ENCODE results near the gene MRPL28. TPM values are rescaled to one million over a fixed set of nuclear protein-coding genes. Genes with fewer than 3 reads are reported as not detected.

Gene MRPL28
- total and polyA plus RNA-seq, 4 donors: 31.9 to 98.9 (median 77.2) TPM

GRCh38 chr16:397736-398332 lies 27.5 kb upstream of the MRPL28 start:
- Histone ChIP-seq H3K27ac (ENCODE audit: low read depth in 1 of 2, low read length in 1 of 2) (peak overlapping the region in 1 of 2 donors; percentile 40), H3K36me3 (ENCODE audit: control insufficient read depth in 4 of 4, insufficient read depth in 4 of 4, low read length in 4 of 4) (peaks cover 0 to 8% (median 0%) of the 10 kb centered on the region in 4 donors), H3K4me1 (ENCODE audit: control insufficient read depth in 5 of 5, insufficient read depth in 5 of 5, low read length in 5 of 5) (peaks cover 0 to 17% (median 0%) of the 10 kb centered on the region in 5 donors), H3K9me3 (ENCODE audit: control insufficient read depth in 4 of 4, insufficient read depth in 3 of 4, low read length in 3 of 4) (no peaks in the 10 kb centered on the region), H3K27me3 (ENCODE audit: control insufficient read depth in 3 of 3, insufficient read depth in 3 of 3, low read length in 2 of 3) (no peaks in the 10 kb centered on the region), H3K4me3 (no peak overlapping the region), H3K9ac (ENCODE audit: insufficient read depth in 1 of 2, low read length in 2 of 2) (no peak overlapping the region)
- 31 to 54% methylated on average over 20 to 29 of the region's 29 CpGs for WGBS, 2 donors
- ATAC-seq (ENCODE audit: insufficient read depth, low FRiP score) (no peak), DNase-seq (peak; percentile 86 to 91 (median 89))
- TF ChIP-seq CTCF (IDR thresholded peaks at IDR 0.05; ENCODE audit: control extremely low read depth, extremely low read depth): no peak

GRCh38 chr16:397135-397661 lies 26.9 kb upstream of the MRPL28 start, which contains the start of gene NME4:
Gene NME4 (plus strand): TSS chr16:397199. CDS start chr16:397223, 24 bp downstream.
- H3K4me3 ChIP-seq: peak within 1 kb of the TSS; percentile 65
- H3K27ac ChIP-seq (ENCODE audit: low read depth in 1 of 2, low read length in 1 of 2): peak within 1 kb of the TSS; percentile 68 to 85
- peaks cover 0 to 8% (median 0%) of the 10 kb centered on the region in 4 donors for H3K36me3 ChIP-seq (ENCODE audit: control insufficient read depth in 4 of 4, insufficient read depth in 4 of 4, low read length in 4 of 4)
- peak; percentile 37 to 70 (median 44) for DNase-seq
- H3K27me3 ChIP-seq (ENCODE audit: control insufficient read depth in 3 of 3, insufficient read depth in 3 of 3, low read length in 2 of 3): no peaks in the 10 kb centered on the region
- ATAC-seq (ENCODE audit: insufficient read depth, low FRiP score): no peak
- TF ChIP-seq CTCF (IDR thresholded peaks at IDR 0.05; ENCODE audit: control extremely low read depth, extremely low read depth): no peak
- no peaks in the 10 kb centered on the region for H3K9me3 ChIP-seq (ENCODE audit: control insufficient read depth in 4 of 4, insufficient read depth in 3 of 4, low read length in 3 of 4)
- 0 to 1% methylated on average over 34 to 75 of the region's 75 CpGs for WGBS, 2 donors
- H3K4me1 ChIP-seq (ENCODE audit: control insufficient read depth in 5 of 5, insufficient read depth in 5 of 5, low read length in 5 of 5): peaks cover 0 to 17% (median 0%) of the 10 kb centered on the region in 5 donors
- peak within 1 kb of the TSS in 1 of 2 donors; percentile 50 for H3K9ac ChIP-seq (ENCODE audit: insufficient read depth in 1 of 2, low read length in 2 of 2)

GRCh38 chr16:396605-397004 lies 26.3 kb upstream of the MRPL28 start:
- DNase-seq: peak; percentile 82 to 84 (median 82)
- H3K4me1 ChIP-seq (ENCODE audit: control insufficient read depth in 5 of 5, insufficient read depth in 5 of 5, low read length in 5 of 5): peaks cover 0 to 17% (median 0%) of the 10 kb centered on the region in 5 donors
- peak overlapping the region in 1 of 2 donors; percentile 40 for H3K27ac ChIP-seq (ENCODE audit: low read depth in 1 of 2, low read length in 1 of 2)
- ATAC-seq (ENCODE audit: insufficient read depth, low FRiP score): no peak
- H3K9ac ChIP-seq (ENCODE audit: insufficient read depth in 1 of 2, low read length in 2 of 2): peak overlapping the region in 1 of 2 donors; percentile 50
- H3K27me3 ChIP-seq (ENCODE audit: control insufficient read depth in 3 of 3, insufficient read depth in 3 of 3, low read length in 2 of 3): no peaks in the 10 kb centered on the region
- 1 to 3% methylated on average over 22 of the region's 22 CpGs for WGBS, 2 donors
- H3K4me3 ChIP-seq: peak overlapping the region; percentile 10
- no peaks in the 10 kb centered on the region for H3K9me3 ChIP-seq (ENCODE audit: control insufficient read depth in 4 of 4, insufficient read depth in 3 of 4, low read length in 3 of 4)
- peaks cover 0 to 8% (median 0%) of the 10 kb centered on the region in 4 donors for H3K36me3 ChIP-seq (ENCODE audit: control insufficient read depth in 4 of 4, insufficient read depth in 4 of 4, low read length in 4 of 4)
- TF ChIP-seq CTCF (IDR thresholded peaks at IDR 0.05; ENCODE audit: control extremely low read depth, extremely low read depth): no peak
